Measurements from ENCODE around the gene SPSB1.
A peak's percentile ranks its signal among the peaks of the same experiment; 100 is the strongest.

The SPSB1 gene

GRCh38 chr1:9257851-9258250 lies 34.8 kb upstream of the SPSB1 start:
- Histone ChIP-seq H2AFZ (ENCODE audit: insufficient read depth, low read length, poor library complexity) (no peak overlapping the region), H3K79me1 (ENCODE audit: low read length) (no peaks in the 10 kb centered on the region), H4K12ac (ENCODE audit: low read depth, low read length) (no peak overlapping the region), H4K8ac (ENCODE audit: low read depth, low read length) (no peak overlapping the region), H2AK5ac (ENCODE audit: low read length) (no peak overlapping the region), H4K91ac (ENCODE audit: low read depth, low read length) (no peak overlapping the region), H3K4me3 (ENCODE audit: low read depth, low read length) (no peak overlapping the region), H3K4me1 (ENCODE audit: control insufficient read depth in 1 of 2, insufficient read depth in 2 of 2, low read length in 2 of 2) (peaks cover 0 to 4% of the 10 kb centered on the region in 2 experiments), H3K14ac (ENCODE audit: low read length) (no peak overlapping the region), H3K18ac (ENCODE audit: low read length) (no peak overlapping the region), H2BK12ac (ENCODE audit: low read length) (no peak overlapping the region), H2BK5ac (ENCODE audit: low read depth, low read length, poor library complexity) (no peak overlapping the region), H3K36me3 (ENCODE audit: control insufficient read depth in 1 of 2, insufficient read depth in 2 of 2, low read length in 2 of 2) (peaks cover 0 to 7% of the 10 kb centered on the region in 2 experiments), H3K9me3 (ENCODE audit: insufficient read depth, low read depth, low read length) (peaks cover 2% of the 10 kb centered on the region), H3K27ac (ENCODE audit: low read depth, low read length) (no peak overlapping the region), H3K9ac (ENCODE audit: low read length) (no peak overlapping the region), H3K4ac (ENCODE audit: low read depth, low read length) (no peak overlapping the region), H3K4me2 (ENCODE audit: low read length) (no peak overlapping the region), H3K27me3 (ENCODE audit: insufficient read depth, low read length) (no peaks in the 10 kb centered on the region), H3K79me2 (ENCODE audit: control insufficient read depth, insufficient read depth, low read length, poor library complexity) (no peaks in the 10 kb centered on the region), H2BK120ac (ENCODE audit: insufficient read depth, low read length, poor library complexity) (no peak overlapping the region), H3K23ac (ENCODE audit: low read length) (no peak overlapping the region)
- DNase-seq = peak in 1 of 2 donors; percentile 18
- WGBS (ENCODE audit: extremely low coverage, insufficient coverage, insufficient read length) = no CpG with 5 or more reads among the region's 22 CpGs

- Histone ChIP-seq H3K9ac (ENCODE audit: low read length) (no peak overlapping the region), H3K23ac (ENCODE audit: low read length) (no peak overlapping the region)
Measured at GRCh38 chr1:9258629-9259028, 34.1 kb upstream of the SPSB1 start.

GRCh38 chr1:9260059-9260766 lies 32.5 kb upstream of the SPSB1 start:
- no peak overlapping the region for H2BK120ac ChIP-seq (ENCODE audit: insufficient read depth, low read length, poor library complexity)
- H3K18ac ChIP-seq (ENCODE audit: low read length) = no peak overlapping the region
- H3K4ac ChIP-seq (ENCODE audit: low read depth, low read length) = no peak overlapping the region
- H3K79me2 ChIP-seq (ENCODE audit: control insufficient read depth, insufficient read depth, low read length, poor library complexity) = no peaks in the 10 kb centered on the region
- peak in 1 of 2 donors; percentile 61 for DNase-seq
- no peak overlapping the region for H2BK12ac ChIP-seq (ENCODE audit: low read length)
- H3K4me1 ChIP-seq (ENCODE audit: control insufficient read depth in 1 of 2, insufficient read depth in 2 of 2, low read length in 2 of 2) = no peaks in the 10 kb centered on the region
- H4K91ac ChIP-seq (ENCODE audit: low read depth, low read length) = no peak overlapping the region
- no CpG with 5 or more reads among the region's 20 CpGs for WGBS (ENCODE audit: extremely low coverage, insufficient coverage, insufficient read length)
- peaks cover 2% of the 10 kb centered on the region for H3K9me3 ChIP-seq (ENCODE audit: insufficient read depth, low read depth, low read length)
- H3K27ac ChIP-seq (ENCODE audit: low read depth, low read length) = no peak overlapping the region
- H3K4me3 ChIP-seq (ENCODE audit: low read depth, low read length) = no peak overlapping the region
- no peak overlapping the region for H2AK5ac ChIP-seq (ENCODE audit: low read length)
- H4K12ac ChIP-seq (ENCODE audit: low read depth, low read length) = no peak overlapping the region
- no peaks in the 10 kb centered on the region for H3K27me3 ChIP-seq (ENCODE audit: insufficient read depth, low read length)
- H3K36me3 ChIP-seq (ENCODE audit: control insufficient read depth in 1 of 2, insufficient read depth in 2 of 2, low read length in 2 of 2) = peaks cover 6 to 18% of the 10 kb centered on the region in 2 experiments
- no peak overlapping the region for H3K14ac ChIP-seq (ENCODE audit: low read length)
- no peak overlapping the region for H2AFZ ChIP-seq (ENCODE audit: insufficient read depth, low read length, poor library complexity)
- no peak overlapping the region for H3K23ac ChIP-seq (ENCODE audit: low read length)
- H2BK5ac ChIP-seq (ENCODE audit: low read depth, low read length, poor library complexity) = no peak overlapping the region
- no peaks in the 10 kb centered on the region for H3K79me1 ChIP-seq (ENCODE audit: low read length)
- H3K9ac ChIP-seq (ENCODE audit: low read length) = peak overlapping the region; percentile 20
- no peak overlapping the region for H4K8ac ChIP-seq (ENCODE audit: low read depth, low read length)
- H3K4me2 ChIP-seq (ENCODE audit: low read length) = no peak overlapping the region

More at GRCh38 chr1:9258629-9259028, 34.1 kb upstream of the SPSB1 start:
- peaks cover 0 to 10% of the 10 kb centered on the region in 2 experiments for H3K36me3 ChIP-seq (ENCODE audit: control insufficient read depth in 1 of 2, insufficient read depth in 2 of 2, low read length in 2 of 2)
- no peaks in the 10 kb centered on the region for H3K79me2 ChIP-seq (ENCODE audit: control insufficient read depth, insufficient read depth, low read length, poor library complexity)
- peaks cover 0 to 2% of the 10 kb centered on the region in 2 experiments for H3K4me1 ChIP-seq (ENCODE audit: control insufficient read depth in 1 of 2, insufficient read depth in 2 of 2, low read length in 2 of 2)
- H4K91ac ChIP-seq (ENCODE audit: low read depth, low read length) = no peak overlapping the region
- no peak overlapping the region for H3K4me3 ChIP-seq (ENCODE audit: low read depth, low read length)
- H3K79me1 ChIP-seq (ENCODE audit: low read length) = no peaks in the 10 kb centered on the region
- no peak overlapping the region for H3K27ac ChIP-seq (ENCODE audit: low read depth, low read length)
- no peak overlapping the region for H2AK5ac ChIP-seq (ENCODE audit: low read length)
- H3K9me3 ChIP-seq (ENCODE audit: insufficient read depth, low read depth, low read length) = peaks cover 2% of the 10 kb centered on the region
- DNase-seq = no peak
- H2BK12ac ChIP-seq (ENCODE audit: low read length) = no peak overlapping the region
- no peak overlapping the region for H3K14ac ChIP-seq (ENCODE audit: low read length)
- no peak overlapping the region for H3K18ac ChIP-seq (ENCODE audit: low read length)
- no peaks in the 10 kb centered on the region for H3K27me3 ChIP-seq (ENCODE audit: insufficient read depth, low read length)
- no peak overlapping the region for H2BK5ac ChIP-seq (ENCODE audit: low read depth, low read length, poor library complexity)
- no peak overlapping the region for H2BK120ac ChIP-seq (ENCODE audit: insufficient read depth, low read length, poor library complexity)
- H4K8ac ChIP-seq (ENCODE audit: low read depth, low read length) = no peak overlapping the region
- H2AFZ ChIP-seq (ENCODE audit: insufficient read depth, low read length, poor library complexity) = no peak overlapping the region
- H4K12ac ChIP-seq (ENCODE audit: low read depth, low read length) = no peak overlapping the region
- no peak overlapping the region for H3K4ac ChIP-seq (ENCODE audit: low read depth, low read length)
- no peak overlapping the region for H3K4me2 ChIP-seq (ENCODE audit: low read length)
- no CpG with 5 or more reads among the region's 9 CpGs for WGBS (ENCODE audit: extremely low coverage, insufficient coverage, insufficient read length)

- no peak for DNase-seq
- H4K8ac ChIP-seq (ENCODE audit: low read depth, low read length) = no peak overlapping the region
- H3K18ac ChIP-seq (ENCODE audit: low read length) = no peak overlapping the region
- H3K27ac ChIP-seq (ENCODE audit: low read depth, low read length) = no peak overlapping the region
- peaks cover 6 to 16% of the 10 kb centered on the region in 2 experiments for H3K36me3 ChIP-seq (ENCODE audit: control insufficient read depth in 1 of 2, insufficient read depth in 2 of 2, low read length in 2 of 2)
- no peaks in the 10 kb centered on the region for H3K79me1 ChIP-seq (ENCODE audit: low read length)
- H2BK12ac ChIP-seq (ENCODE audit: low read length) = no peak overlapping the region
- peaks cover 2% of the 10 kb centered on the region for H3K9me3 ChIP-seq (ENCODE audit: insufficient read depth, low read depth, low read length)
- H3K27me3 ChIP-seq (ENCODE audit: insufficient read depth, low read length) = no peaks in the 10 kb centered on the region
- no peak overlapping the region for H3K9ac ChIP-seq (ENCODE audit: low read length)
- H4K12ac ChIP-seq (ENCODE audit: low read depth, low read length) = no peak overlapping the region
- no peak overlapping the region for H2BK5ac ChIP-seq (ENCODE audit: low read depth, low read length, poor library complexity)
- no peak overlapping the region for H2AK5ac ChIP-seq (ENCODE audit: low read length)
- H3K4me3 ChIP-seq (ENCODE audit: low read depth, low read length) = no peak overlapping the region
- H3K4me1 ChIP-seq (ENCODE audit: control insufficient read depth in 1 of 2, insufficient read depth in 2 of 2, low read length in 2 of 2) = no peaks in the 10 kb centered on the region
- H3K14ac ChIP-seq (ENCODE audit: low read length) = no peak overlapping the region
- H2BK120ac ChIP-seq (ENCODE audit: insufficient read depth, low read length, poor library complexity) = no peak overlapping the region
- no peak overlapping the region for H2AFZ ChIP-seq (ENCODE audit: insufficient read depth, low read length, poor library complexity)
- no peaks in the 10 kb centered on the region for H3K79me2 ChIP-seq (ENCODE audit: control insufficient read depth, insufficient read depth, low read length, poor library complexity)
- no peak overlapping the region for H3K4ac ChIP-seq (ENCODE audit: low read depth, low read length)
- no peak overlapping the region for H4K91ac ChIP-seq (ENCODE audit: low read depth, low read length)
- H3K4me2 ChIP-seq (ENCODE audit: low read length) = no peak overlapping the region
- no peak overlapping the region for H3K23ac ChIP-seq (ENCODE audit: low read length)
- WGBS (ENCODE audit: extremely low coverage, insufficient coverage, insufficient read length) = no CpG with 5 or more reads among the region's 8 CpGs
Measured at GRCh38 chr1:9261496-9261895, 31.2 kb upstream of the SPSB1 start.
